ENCODE results near the gene RARRES2. TPM values are rescaled to one million over a fixed set of nuclear protein-coding genes. Genes with fewer than 3 reads are reported as not detected.

Gene RARRES2
- total RNA-seq, 2 donors from 2014 or later = not detected

- no peak overlapping the region for H3K27ac Mint-ChIP-seq
- DNase-seq (no peak), ATAC-seq (replicated peaks in 1 of 2) (no peak)
- peaks cover 39% of the 10 kb centered on the region for H3K4me1 Mint-ChIP-seq (ENCODE audit: low read depth)
- no peaks in the 10 kb centered on the region for H3K9me3 Mint-ChIP-seq
- H3K4me3 Mint-ChIP-seq = peak overlapping the region in 1 of 2 donors; percentile 96
- H3K36me3 Mint-ChIP-seq (ENCODE audit: insufficient read depth in 2 of 2) = peaks cover 2% of the 10 kb centered on the region in 2 donors
- no peaks in the 10 kb centered on the region for H3K27me3 Mint-ChIP-seq (ENCODE audit: low read depth)
These were observed 39.7 kb upstream of the RARRES2 start for GRCh38 chr7:150381096-150381495.

- peak overlapping the region; percentile 96 to 99 for H3K4me3 Mint-ChIP-seq
- H3K4me1 Mint-ChIP-seq (ENCODE audit: low read depth) = peaks cover 42% of the 10 kb centered on the region
- H3K27ac Mint-ChIP-seq = no peak overlapping the region
- no peaks in the 10 kb centered on the region for H3K9me3 Mint-ChIP-seq
- H3K27me3 Mint-ChIP-seq (ENCODE audit: low read depth) = no peaks in the 10 kb centered on the region
- no peak for ATAC-seq (replicated peaks in 1 of 2)
- DNase-seq = no peak
- peaks cover 2% of the 10 kb centered on the region in 2 donors for H3K36me3 Mint-ChIP-seq (ENCODE audit: insufficient read depth in 2 of 2)
These were observed 39.0 kb upstream of the RARRES2 start for GRCh38 chr7:150380463-150380862.

- peaks cover 2% of the 10 kb centered on the region in 2 donors for H3K36me3 Mint-ChIP-seq (ENCODE audit: insufficient read depth in 2 of 2)
- peak overlapping the region; percentile 98 for H3K27ac Mint-ChIP-seq
- no peaks in the 10 kb centered on the region for H3K9me3 Mint-ChIP-seq
- DNase-seq (peak in 1 of 2 donors; percentile 32), ATAC-seq (replicated peaks in 1 of 2) (no peak)
- H3K4me3 Mint-ChIP-seq = peak overlapping the region; percentile 96 to 99
- no peaks in the 10 kb centered on the region for H3K27me3 Mint-ChIP-seq (ENCODE audit: low read depth)
- peaks cover 46% of the 10 kb centered on the region for H3K4me1 Mint-ChIP-seq (ENCODE audit: low read depth)
These were observed 38.3 kb upstream of the RARRES2 start for GRCh38 chr7:150379441-150380379.

GRCh38 chr7:150378853-150379440 lies 37.5 kb upstream of the RARRES2 start, which contains the start of gene ZNF775:
TSS of gene ZNF775 (plus strand) at chr7:150379330. CDS start at chr7:150388471, 9,141 bp downstream.
- ATAC-seq (replicated peaks in 1 of 2) (peak; percentile 96 to 97), DNase-seq (peak; percentile 96 to 97)
- peak within 1 kb of the TSS; percentile 96 to 99 for H3K4me3 Mint-ChIP-seq
- H3K36me3 Mint-ChIP-seq (ENCODE audit: insufficient read depth in 2 of 2) = peaks cover 2% of the 10 kb centered on the region in 2 donors
- peaks cover 54% of the 10 kb centered on the region for H3K4me1 Mint-ChIP-seq (ENCODE audit: low read depth)
- peak within 1 kb of the TSS; percentile 98 for H3K27ac Mint-ChIP-seq
- no peaks in the 10 kb centered on the region for H3K27me3 Mint-ChIP-seq (ENCODE audit: low read depth)
- H3K9me3 Mint-ChIP-seq = no peaks in the 10 kb centered on the region

GRCh38 chr7:150378115-150378852 lies 36.9 kb upstream of the RARRES2 start:
- peak overlapping the region; percentile 96 to 99 for H3K4me3 Mint-ChIP-seq
- peak overlapping the region; percentile 90 for H3K27ac Mint-ChIP-seq
- peaks cover 2% of the 10 kb centered on the region in 2 donors for H3K36me3 Mint-ChIP-seq (ENCODE audit: insufficient read depth in 2 of 2)
- no peaks in the 10 kb centered on the region for H3K9me3 Mint-ChIP-seq
- H3K27me3 Mint-ChIP-seq (ENCODE audit: low read depth) = no peaks in the 10 kb centered on the region
- peaks cover 60% of the 10 kb centered on the region for H3K4me1 Mint-ChIP-seq (ENCODE audit: low read depth)
- ATAC-seq (replicated peaks in 1 of 2) = no peak
- peak; percentile 33 to 35 for DNase-seq

- Mint-ChIP-seq H3K36me3 (ENCODE audit: insufficient read depth in 2 of 2) (peaks cover 2% of the 10 kb centered on the region in 2 donors), H3K4me3 (peak overlapping the region; percentile 96 to 99), H3K27ac (peak overlapping the region; percentile 90), H3K4me1 (ENCODE audit: low read depth) (peaks cover 60% of the 10 kb centered on the region), H3K27me3 (ENCODE audit: low read depth) (no peaks in the 10 kb centered on the region), H3K9me3 (no peaks in the 10 kb centered on the region)
- DNase-seq (no peak), ATAC-seq (replicated peaks in 1 of 2) (no peak)
These were observed 36.2 kb upstream of the RARRES2 start for GRCh38 chr7:150377635-150378034.

GRCh38 chr7:150377196-150377595 lies 35.8 kb upstream of the RARRES2 start:
- Mint-ChIP-seq H3K27me3 (ENCODE audit: low read depth) (no peaks in the 10 kb centered on the region), H3K4me1 (ENCODE audit: low read depth) (peaks cover 60% of the 10 kb centered on the region), H3K9me3 (no peaks in the 10 kb centered on the region), H3K36me3 (ENCODE audit: insufficient read depth in 2 of 2) (peaks cover 2% of the 10 kb centered on the region in 2 donors), H3K27ac (peak overlapping the region; percentile 77), H3K4me3 (peak overlapping the region in 1 of 2 donors; percentile 99)
- DNase-seq (no peak), ATAC-seq (replicated peaks in 1 of 2) (no peak)

GRCh38 chr7:150376560-150376959 lies 35.1 kb upstream of the RARRES2 start:
- Mint-ChIP-seq H3K36me3 (ENCODE audit: insufficient read depth in 2 of 2) (peaks cover 2% of the 10 kb centered on the region in 2 donors), H3K27ac (peak overlapping the region; percentile 91), H3K4me3 (peak overlapping the region; percentile 67 to 83), H3K27me3 (ENCODE audit: low read depth) (no peaks in the 10 kb centered on the region), H3K9me3 (no peaks in the 10 kb centered on the region), H3K4me1 (ENCODE audit: low read depth) (peaks cover 60% of the 10 kb centered on the region)
- DNase-seq = no peak
- ATAC-seq (replicated peaks in 1 of 2) = no peak

GRCh38 chr7:150375662-150376521 lies 34.5 kb upstream of the RARRES2 start:
- peaks cover 59% of the 10 kb centered on the region for H3K4me1 Mint-ChIP-seq (ENCODE audit: low read depth)

GRCh38 chr7:150374472-150374871 lies 33.0 kb upstream of the RARRES2 start:
- H3K36me3 Mint-ChIP-seq (ENCODE audit: insufficient read depth in 2 of 2) = no peaks in the 10 kb centered on the region
- H3K27me3 Mint-ChIP-seq (ENCODE audit: low read depth) = no peaks in the 10 kb centered on the region
- no peak overlapping the region for H3K27ac Mint-ChIP-seq
- no peak for DNase-seq
- no peak overlapping the region for H3K4me3 Mint-ChIP-seq
- no peaks in the 10 kb centered on the region for H3K9me3 Mint-ChIP-seq
- H3K4me1 Mint-ChIP-seq (ENCODE audit: low read depth) = peaks cover 60% of the 10 kb centered on the region
- ATAC-seq (replicated peaks in 1 of 2) = no peak

More at GRCh38 chr7:150375662-150376521, 34.5 kb upstream of the RARRES2 start:
- ATAC-seq (replicated peaks in 1 of 2) (peak; percentile 5 to 43), DNase-seq (peak; percentile 49 to 63)
- peaks cover 2% of the 10 kb centered on the region in 2 donors for H3K36me3 Mint-ChIP-seq (ENCODE audit: insufficient read depth in 2 of 2)
- no peaks in the 10 kb centered on the region for H3K9me3 Mint-ChIP-seq
- peak overlapping the region; percentile 67 to 83 for H3K4me3 Mint-ChIP-seq
- H3K27me3 Mint-ChIP-seq (ENCODE audit: low read depth) = no peaks in the 10 kb centered on the region
- H3K27ac Mint-ChIP-seq = peak overlapping the region; percentile 91

- Mint-ChIP-seq H3K9me3 (no peaks in the 10 kb centered on the region), H3K36me3 (ENCODE audit: insufficient read depth in 2 of 2) (no peaks in the 10 kb centered on the region), H3K4me1 (ENCODE audit: low read depth) (peaks cover 61% of the 10 kb centered on the region), H3K4me3 (no peak overlapping the region), H3K27ac (peak overlapping the region; percentile 58), H3K27me3 (ENCODE audit: low read depth) (no peaks in the 10 kb centered on the region)
- no peak for ATAC-seq (replicated peaks in 1 of 2)
- DNase-seq = no peak
These were observed 32.6 kb upstream of the RARRES2 start for GRCh38 chr7:150374026-150374425.

Data from activated T-cell treated with anti-CD3 and anti-CD28 coated beads, Interleukin-2, amount 50 U/mL, for 72 hours (primary cell).